NCI-H2081 (cell line): ENCODE results near the gene CLC.
"Not testable (repeated sequence)": the region's sequence is repeated elsewhere in the genome, so short reads cannot be mapped to it uniquely, and the experiment has no call there.

Source experiments
- DNase-seq, 2 experiments: peaks; one replicate each; lab custom pipeline; 2025; lab: John Stamatoyannopoulos, UW

The CLC gene

DNA sequence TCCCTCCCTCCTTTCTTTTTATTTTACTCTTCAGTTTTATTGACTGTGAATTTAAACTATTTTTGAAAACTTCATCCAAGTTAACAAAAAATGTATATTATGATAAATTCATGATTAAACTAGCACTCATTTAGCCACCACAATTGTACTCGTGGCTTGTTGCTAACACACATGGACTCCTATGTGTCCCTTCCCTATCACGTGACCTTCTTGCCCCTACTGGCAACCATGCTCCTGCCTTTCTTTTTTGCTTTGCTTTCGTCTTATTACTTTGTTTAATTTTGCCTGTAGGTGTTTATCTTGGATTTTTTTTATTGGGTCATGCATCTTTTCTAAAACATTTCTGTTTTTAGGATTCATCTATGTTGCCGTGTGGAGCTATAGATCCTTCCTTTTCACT, 8.2 kb downstream of the CLC start:
- DNase-seq, result no peak

DNA sequence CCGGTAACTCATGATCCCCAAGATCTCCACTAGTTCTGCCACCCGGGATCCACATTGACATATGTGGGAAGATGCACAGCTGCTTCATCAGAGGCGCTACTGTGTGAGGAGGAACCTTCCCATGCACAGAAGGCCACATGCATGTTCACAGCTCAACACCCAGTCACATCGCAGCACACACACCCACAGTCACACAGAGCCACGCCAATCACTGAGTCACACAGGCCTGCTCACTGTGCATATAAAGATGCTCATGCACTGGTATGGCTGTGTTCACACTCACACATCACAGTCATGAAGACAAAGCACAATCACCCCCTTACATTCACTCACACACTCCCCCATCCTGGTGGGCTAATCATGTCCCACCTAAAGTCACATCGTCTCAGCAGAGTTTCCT, 9.8 kb downstream of the CLC start:
- DNase-seq, result no peak

DNA sequence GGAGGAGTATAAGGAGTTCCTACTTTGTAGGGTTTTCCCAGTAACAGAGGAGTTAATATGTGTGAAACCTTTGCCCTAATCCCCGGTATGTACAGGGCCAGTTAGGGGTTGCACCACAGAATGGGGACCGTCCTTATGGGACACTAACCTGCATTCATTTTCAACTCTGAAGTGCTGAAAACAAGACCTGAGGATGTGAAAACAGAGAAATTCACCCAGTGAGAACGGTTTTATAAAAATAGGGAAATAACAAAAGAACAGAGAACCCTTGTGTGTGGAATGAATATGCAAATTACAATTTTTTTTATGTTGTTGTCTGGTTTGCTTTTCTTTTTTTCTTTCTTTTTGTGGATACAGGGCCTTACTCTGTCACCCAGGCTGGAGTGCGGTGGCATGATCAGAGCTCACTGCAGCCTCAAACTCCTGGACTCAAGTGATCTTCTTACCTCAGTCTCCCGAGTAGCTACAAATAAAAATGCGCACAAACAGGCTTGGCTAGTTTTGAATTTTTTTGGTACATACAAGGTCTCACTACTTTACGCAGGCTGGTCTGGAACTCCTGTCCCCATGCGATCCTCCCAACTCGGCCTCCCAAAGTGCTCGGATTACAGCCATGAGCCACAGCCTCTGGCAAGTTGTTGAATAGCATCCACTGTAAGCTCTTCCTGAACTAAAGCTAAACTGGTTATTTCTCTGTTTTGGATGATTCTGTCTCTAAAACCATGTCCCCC, 10.6 kb downstream of the CLC start:
- DNase-seq, result no peak

DNA sequence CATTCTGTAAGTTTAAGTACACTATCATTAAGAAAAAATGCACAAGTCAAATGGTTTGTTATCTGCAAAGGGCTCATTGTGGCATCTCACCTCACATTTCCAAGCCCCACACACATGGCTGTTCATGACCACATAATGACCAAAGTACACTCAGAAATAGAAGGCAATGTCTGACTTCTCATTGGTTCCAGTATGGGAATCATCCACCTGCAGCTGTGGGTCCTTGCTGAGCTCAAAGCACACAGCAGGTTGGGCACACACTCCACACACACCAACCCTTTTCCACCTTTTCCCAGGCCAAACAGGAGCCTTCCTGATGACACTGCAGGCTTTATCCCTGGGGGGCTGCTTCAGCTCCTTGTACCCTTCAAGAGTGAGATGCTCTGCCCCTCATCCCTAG, 11.8 kb downstream of the CLC start:
- no peak for DNase-seq

DNA sequence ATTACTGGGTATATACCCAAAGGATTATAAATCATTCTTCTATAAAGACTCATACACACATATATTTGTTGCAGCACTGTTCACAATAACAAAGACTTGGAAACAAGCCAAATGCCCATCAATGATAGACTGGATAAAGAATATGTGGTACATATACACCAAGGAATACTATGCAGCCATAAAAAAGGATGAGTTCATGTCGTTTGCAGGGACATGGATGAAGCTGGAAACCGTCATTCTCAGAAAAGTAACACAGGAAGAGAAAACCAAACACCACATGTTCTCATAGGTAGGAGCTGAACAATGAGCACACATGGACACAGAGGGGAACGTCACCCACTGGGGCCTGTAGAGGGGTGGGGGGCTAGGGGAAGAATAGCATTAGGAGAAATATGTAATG, 17.7 kb downstream of the CLC start:
- DNase-seq, result not testable (repeated sequence)

- DNase-seq, result no peak
Measured at GRCh38 chr19:39710333-39710890, 27.4 kb downstream of the CLC start.

DNA sequence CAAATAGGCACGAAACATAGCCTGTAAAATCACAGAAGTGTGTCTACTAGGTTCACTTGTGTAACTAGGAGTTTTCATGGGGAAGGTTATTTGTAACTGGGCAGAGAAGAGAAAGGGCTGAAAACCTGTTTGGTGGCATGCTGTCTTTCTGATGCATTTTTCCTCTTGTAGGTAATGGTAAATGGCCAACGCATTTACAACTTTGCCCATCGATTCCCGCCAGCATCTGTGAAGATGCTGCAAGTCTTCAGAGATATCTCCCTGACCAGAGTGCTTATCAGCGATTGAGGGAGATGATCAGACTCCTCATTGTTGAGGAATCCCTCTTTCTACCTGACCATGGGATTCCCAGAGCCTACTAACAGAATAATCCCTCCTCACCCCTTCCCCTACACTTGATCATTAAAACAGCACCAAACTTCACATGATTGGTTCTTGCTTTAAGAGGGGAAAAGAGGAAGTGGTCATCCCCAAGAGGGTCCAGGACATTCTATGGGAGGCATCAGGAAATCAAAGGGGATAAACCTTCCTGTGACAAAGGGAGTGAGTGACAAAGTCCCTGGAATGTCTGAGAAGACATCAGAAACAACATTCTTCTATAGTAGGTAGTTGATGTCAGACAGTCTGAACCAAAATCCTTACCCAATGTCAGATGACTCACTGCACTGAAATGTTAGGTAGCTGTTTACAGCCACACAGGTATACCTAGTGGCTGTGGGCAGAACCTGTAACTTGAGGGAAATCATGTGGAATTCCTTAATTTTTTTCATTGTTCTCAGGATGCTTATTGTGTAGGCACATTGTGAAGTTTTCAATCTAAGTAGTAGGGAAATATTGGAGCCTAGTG, 28.6 kb downstream of the CLC start:
- DNase-seq, result no peak

DNA sequence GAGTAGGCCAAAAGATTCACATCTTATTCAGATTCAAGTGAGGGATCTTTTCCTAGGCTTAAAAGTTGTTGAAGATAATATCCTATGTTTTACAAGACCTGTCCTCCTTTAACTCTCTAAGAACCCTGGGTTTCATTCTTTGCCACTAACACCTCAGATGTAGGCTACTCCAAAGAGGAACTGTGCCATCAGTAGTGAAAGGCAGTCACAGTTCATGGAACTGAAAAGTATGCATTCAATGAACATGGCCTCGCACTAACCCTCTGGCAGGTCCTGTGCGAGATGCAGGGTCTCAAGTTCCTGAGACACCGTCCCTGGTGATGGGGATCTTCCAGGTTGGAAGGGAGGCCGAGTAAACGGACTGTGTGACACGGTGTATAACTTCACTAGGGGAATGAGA, 29.2 kb downstream of the CLC start:
- no peak for DNase-seq

DNA sequence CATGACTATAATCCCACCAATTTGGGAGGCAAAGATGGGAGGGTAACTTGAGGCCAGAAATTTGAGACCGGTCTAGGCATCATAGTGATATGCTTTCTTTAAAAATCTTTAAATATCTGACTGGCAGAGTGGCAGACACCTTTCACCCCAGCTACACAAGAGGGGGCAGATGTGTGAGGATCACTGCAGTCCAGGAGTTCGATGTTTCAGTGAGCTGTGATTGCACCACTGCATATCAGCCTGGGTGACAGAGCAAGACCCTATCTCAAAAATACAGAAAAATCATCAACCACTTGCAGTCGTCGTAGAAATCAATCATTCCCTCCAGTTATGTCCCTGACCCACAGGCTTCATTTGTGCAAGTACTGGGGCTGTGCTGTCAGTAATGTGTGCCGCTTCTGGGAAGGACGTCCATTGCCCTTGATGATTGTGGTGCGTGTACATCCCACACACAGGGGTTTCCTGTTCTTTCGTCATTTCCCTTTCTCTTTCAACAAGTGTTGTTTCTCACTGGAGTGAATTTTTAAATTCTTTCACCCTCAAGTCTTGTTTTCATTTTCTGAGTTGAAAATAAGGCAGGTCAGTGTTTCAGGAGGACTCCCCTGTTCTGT, 32.1 kb downstream of the CLC start:
- no peak for DNase-seq

GRCh38 chr19:39704181-39705044, 33.4 kb downstream of the CLC start, which contains the start of gene LGALS14:
Gene LGALS14, plus strand, starts transcription at chr19:39704481. Its CDS starts 48 bp downstream, at chr19:39704529.
- no peak for DNase-seq

DNA sequence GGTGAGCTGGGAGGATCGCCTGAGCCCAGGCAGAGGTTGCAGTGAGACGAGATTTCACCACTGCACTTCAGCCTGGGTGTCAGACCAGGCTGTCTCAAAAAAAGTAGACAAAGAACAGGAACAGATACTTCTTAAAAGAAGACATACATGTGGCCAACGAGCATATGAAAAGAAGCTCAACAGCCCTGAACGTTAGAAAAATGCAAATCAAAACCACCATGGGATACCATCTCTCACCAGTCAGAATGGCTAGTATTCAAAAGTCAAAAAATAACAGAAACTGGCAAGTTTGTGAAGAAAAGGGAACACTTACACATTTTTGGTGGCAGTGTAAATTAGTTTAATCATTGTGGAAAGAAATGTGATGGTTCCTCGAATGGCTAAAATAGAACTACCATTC, 36.5 kb downstream of the CLC start:
- DNase-seq, result no peak

- no peak for DNase-seq
Measured at GRCh38 chr19:39698535-39698934, 39.3 kb downstream of the CLC start.

- DNase-seq, result no peak
Measured at GRCh38 chr19:39696387-39696786, 41.4 kb downstream of the CLC start.

DNA sequence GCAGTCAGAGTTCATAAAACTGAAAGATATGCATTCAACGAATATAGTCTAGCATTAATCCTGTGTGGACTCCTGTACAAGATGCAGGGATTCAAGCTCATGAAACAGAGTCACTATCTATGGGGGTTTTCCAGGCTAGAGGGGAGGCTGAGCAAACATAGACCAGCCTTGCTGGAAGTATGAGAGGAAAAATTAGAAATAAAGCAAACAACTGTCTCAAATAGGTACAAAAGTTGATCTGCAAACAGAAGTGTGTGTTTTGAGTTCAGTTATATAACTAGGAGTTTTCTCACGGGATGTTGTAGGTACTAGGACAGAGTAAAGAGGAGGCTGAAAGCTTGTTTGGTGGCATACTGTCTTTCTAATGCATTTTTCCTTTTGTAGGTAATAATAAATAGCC, 42.1 kb downstream of the CLC start:
- no peak for DNase-seq

DNA sequence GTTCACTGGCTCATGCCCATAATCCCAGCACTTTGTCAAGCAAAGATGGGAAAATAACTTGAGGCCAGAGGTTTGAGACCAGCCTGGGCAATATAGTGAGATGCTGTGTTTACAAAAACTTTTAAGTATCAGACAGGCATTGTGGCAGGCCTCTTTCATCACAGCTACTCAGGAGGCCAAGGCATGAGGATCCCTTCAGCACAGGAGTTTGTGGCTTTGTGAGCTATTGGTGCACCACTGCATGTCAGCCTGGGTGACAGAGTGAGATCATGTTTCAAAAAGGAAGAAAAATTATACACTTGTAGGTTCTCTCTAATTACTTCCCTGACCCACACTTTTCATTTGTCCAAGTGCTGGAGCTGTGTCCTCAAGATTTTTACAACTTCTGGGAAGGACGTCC, 45.0 kb downstream of the CLC start:
- no peak for DNase-seq

- no peak for DNase-seq
Measured at GRCh38 chr19:39692166-39692565, 45.7 kb downstream of the CLC start.

- DNase-seq, result not testable (repeated sequence)
Measured at GRCh38 chr19:39688637-39689036, 49.2 kb downstream of the CLC start.

- no peak for DNase-seq
Measured at GRCh38 chr19:39686739-39687138, 51.1 kb downstream of the CLC start.

- no peak for DNase-seq
Measured at GRCh38 chr19:39684267-39684666, 53.6 kb downstream of the CLC start.

DNA sequence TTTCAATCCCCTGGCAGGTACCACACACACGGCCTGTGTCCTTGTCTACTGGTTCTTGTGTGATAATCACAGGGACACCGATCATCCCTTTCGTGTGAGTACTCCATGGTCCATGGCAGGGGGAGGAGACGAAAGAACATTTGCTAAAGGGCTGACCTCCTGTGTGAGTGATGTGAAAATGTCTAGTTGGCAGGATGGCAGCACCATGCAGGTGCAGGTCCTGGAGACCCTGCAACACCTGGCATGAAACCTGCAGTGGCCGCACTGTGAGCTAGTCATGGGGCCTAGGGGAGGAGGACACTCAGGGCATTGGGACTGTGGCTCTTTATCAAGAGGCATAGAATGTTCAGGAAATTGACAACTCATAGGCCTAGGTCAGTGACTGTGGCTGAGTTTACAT, 56.4 kb downstream of the CLC start:
- DNase-seq, result no peak
